ENCODE data around the gene CFAP74.

CFAP74 gene

GRCh38 chr1:1908506-1908791, 95.1 kb downstream of the CFAP74 start (continued):
- TF ChIP-seq, protein P1, sequence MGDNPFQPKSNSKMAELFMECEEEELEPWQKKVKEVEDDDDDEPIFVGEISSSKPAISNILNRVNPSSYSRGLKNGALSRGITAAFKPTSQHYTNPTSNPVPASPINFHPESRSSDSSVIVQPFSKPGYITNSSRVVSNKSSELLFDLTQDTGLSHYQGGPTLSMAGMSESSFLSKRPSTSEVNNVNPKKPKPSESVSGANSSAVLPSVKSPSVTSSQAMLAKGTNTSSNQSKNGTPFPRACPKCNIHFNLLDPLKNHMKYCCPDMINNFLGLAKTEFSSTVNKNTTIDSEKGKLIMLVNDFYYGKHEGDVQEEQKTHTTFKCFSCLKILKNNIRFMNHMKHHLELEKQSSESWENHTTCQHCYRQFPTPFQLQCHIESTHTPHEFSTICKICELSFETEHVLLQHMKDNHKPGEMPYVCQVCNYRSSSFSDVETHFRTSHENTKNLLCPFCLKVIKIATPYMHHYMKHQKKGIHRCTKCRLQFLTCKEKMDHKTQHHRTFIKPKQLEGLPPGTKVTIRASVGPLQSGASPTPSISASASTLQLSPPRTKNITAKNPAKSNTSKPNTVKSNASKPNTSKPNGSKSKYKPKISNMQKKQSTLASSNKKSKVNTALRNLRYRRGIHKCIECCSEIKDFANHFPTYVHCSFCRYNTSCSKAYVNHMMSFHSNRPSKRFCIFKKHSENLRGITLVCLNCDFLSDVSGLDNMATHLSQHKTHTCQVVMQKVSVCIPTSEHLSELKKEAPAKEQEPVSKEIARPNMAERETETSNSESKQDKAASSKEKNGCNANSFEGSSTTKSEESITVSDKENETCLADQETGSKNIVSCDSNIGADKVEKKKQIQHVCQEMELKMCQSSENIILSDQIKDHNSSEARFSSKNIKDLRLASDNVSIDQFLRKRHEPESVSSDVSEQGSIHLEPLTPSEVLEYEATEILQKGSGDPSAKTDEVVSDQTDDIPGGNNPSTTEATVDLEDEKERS (tag by site-specific recombination; IDR thresholded peaks at IDR 0.05): no peak
- TF ChIP-seq ZFHX2 (tag by site-specific recombination; conservative IDR thresholded peaks at IDR 0.05) (0 out of 2 replicates have a peak, but pooled peaks have one; percentile 15), GLI2 (tag by site-specific recombination; IDR thresholded peaks at IDR 0.05; ENCODE audit: borderline replicate concordance, low read depth) (no peak), ZNF133 (tag by site-specific recombination; IDR thresholded peaks at IDR 0.05) (no peak), ZNF529 (tag by site-specific recombination; IDR thresholded peaks at IDR 0.05; ENCODE audit: insufficient replicate concordance) (no peak), ZNF670 (tag by site-specific recombination; IDR thresholded peaks at IDR 0.05; ENCODE audit: low read depth) (no peak), MEIS1 (CRISPR knock-in tag; IDR thresholded peaks at IDR 0.05; ENCODE audit: borderline replicate concordance) (no peak), ZNF76 (tag by site-specific recombination; IDR thresholded peaks at IDR 0.05; ENCODE audit: borderline replicate concordance, low read depth) (peak; percentile 74; the same call in 1 of the 2 replicates), ZNF701 (tag by site-specific recombination; IDR thresholded peaks at IDR 0.05) (no peak), ZNF426 (tag by site-specific recombination; IDR thresholded peaks at IDR 0.05) (no peak), ZNF600 (tag by site-specific recombination; IDR thresholded peaks at IDR 0.05) (peak; percentile 53; the same call in 1 of the 2 replicates), SP7 (tag by site-specific recombination; IDR thresholded peaks at IDR 0.05) (peak; percentile 52; the same call in 1 of the 2 replicates), ZNF146 (tag by site-specific recombination; IDR thresholded peaks at IDR 0.05) (no peak), ZNF354C (tag by site-specific recombination; IDR thresholded peaks at IDR 0.05; ENCODE audit: borderline replicate concordance, low read depth) (no peak), BCL11A (tag by site-specific recombination; IDR thresholded peaks at IDR 0.05; ENCODE audit: low read depth) (no peak), ZNF561 (tag by site-specific recombination; IDR thresholded peaks at IDR 0.05; ENCODE audit: borderline replicate concordance) (no peak), ZNF776 (tag by site-specific recombination; IDR thresholded peaks at IDR 0.05; ENCODE audit: borderline replicate concordance) (no peak), ZNF654 (tag by site-specific recombination; IDR thresholded peaks at IDR 0.05; ENCODE audit: low read depth) (no peak), KLF7 (tag by site-specific recombination; IDR thresholded peaks at IDR 0.05; ENCODE audit: borderline replicate concordance) (no peak), ZBTB20 (tag by site-specific recombination; IDR thresholded peaks at IDR 0.05) (peak; percentile 99), ZNF366 (tag by site-specific recombination; conservative IDR thresholded peaks at IDR 0.05) (no peak), ZNF132 (tag by site-specific recombination; IDR thresholded peaks at IDR 0.05; ENCODE audit: borderline replicate concordance) (no peak), GLIS2 (tag by site-specific recombination; IDR thresholded peaks at IDR 0.05) (peak; percentile 91), ZIC2 (tag by site-specific recombination; IDR thresholded peaks at IDR 0.05) (peak; percentile 70; the same call in 1 of the 2 replicates)
- TF ChIP-seq, protein P2, sequence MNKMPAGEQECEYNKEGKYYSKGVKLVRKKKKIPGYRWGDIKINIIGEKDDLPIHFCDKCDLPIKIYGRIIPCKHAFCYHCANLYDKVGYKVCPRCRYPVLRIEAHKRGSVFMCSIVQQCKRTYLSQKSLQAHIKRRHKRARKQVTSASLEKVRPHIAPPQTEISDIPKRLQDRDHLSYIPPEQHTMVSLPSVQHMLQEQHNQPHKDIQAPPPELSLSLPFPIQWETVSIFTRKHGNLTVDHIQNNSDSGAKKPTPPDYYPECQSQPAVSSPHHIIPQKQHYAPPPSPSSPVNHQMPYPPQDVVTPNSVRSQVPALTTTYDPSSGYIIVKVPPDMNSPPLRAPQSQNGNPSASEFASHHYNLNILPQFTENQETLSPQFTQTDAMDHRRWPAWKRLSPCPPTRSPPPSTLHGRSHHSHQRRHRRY (tag by site-specific recombination; IDR thresholded peaks at IDR 0.05): no peak
- TF ChIP-seq, protein P3, sequence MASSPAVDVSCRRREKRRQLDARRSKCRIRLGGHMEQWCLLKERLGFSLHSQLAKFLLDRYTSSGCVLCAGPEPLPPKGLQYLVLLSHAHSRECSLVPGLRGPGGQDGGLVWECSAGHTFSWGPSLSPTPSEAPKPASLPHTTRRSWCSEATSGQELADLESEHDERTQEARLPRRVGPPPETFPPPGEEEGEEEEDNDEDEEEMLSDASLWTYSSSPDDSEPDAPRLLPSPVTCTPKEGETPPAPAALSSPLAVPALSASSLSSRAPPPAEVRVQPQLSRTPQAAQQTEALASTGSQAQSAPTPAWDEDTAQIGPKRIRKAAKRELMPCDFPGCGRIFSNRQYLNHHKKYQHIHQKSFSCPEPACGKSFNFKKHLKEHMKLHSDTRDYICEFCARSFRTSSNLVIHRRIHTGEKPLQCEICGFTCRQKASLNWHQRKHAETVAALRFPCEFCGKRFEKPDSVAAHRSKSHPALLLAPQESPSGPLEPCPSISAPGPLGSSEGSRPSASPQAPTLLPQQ (tag by site-specific recombination; IDR thresholded peaks at IDR 0.05): 0 out of 2 replicates have a peak, but pooled peaks have one; percentile 18
- TF ChIP-seq, protein P4, sequence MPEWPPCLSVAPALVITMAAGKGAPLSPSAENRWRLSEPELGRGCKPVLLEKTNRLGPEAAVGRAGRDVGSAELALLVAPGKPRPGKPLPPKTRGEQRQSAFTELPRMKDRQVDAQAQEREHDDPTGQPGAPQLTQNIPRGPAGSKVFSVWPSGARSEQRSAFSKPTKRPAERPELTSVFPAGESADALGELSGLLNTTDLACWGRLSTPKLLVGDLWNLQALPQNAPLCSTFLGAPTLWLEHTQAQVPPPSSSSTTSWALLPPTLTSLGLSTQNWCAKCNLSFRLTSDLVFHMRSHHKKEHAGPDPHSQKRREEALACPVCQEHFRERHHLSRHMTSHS (tag by site-specific recombination; IDR thresholded peaks at IDR 0.05): no peak
- TF ChIP-seq, protein P5, sequence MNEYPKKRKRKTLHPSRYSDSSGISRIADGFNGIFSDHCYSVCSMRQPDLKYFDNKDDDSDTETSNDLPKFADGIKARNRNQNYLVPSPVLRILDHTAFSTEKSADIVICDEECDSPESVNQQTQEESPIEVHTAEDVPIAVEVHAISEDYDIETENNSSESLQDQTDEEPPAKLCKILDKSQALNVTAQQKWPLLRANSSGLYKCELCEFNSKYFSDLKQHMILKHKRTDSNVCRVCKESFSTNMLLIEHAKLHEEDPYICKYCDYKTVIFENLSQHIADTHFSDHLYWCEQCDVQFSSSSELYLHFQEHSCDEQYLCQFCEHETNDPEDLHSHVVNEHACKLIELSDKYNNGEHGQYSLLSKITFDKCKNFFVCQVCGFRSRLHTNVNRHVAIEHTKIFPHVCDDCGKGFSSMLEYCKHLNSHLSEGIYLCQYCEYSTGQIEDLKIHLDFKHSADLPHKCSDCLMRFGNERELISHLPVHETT (tag by site-specific recombination; IDR thresholded peaks at IDR 0.05): no peak
- TF ChIP-seq, protein P6, sequence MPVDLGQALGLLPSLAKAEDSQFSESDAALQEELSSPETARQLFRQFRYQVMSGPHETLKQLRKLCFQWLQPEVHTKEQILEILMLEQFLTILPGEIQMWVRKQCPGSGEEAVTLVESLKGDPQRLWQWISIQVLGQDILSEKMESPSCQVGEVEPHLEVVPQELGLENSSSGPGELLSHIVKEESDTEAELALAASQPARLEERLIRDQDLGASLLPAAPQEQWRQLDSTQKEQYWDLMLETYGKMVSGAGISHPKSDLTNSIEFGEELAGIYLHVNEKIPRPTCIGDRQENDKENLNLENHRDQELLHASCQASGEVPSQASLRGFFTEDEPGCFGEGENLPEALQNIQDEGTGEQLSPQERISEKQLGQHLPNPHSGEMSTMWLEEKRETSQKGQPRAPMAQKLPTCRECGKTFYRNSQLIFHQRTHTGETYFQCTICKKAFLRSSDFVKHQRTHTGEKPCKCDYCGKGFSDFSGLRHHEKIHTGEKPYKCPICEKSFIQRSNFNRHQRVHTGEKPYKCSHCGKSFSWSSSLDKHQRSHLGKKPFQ (tag by site-specific recombination; IDR thresholded peaks at IDR 0.05): no peak
